IMR-90 (cell line): Measurements from ENCODE around the gene RAPGEF1. TPM values are rescaled to one million over a fixed set of nuclear protein-coding genes. Genes with fewer than 3 reads are reported as not detected.

ENCODE experiments used
- ATAC-seq: fragments of 200-7000 bp; cut with Tn5 transposase; 2 replicates; pipeline ENCODE4 v1.9.1; 2020; ENCODE audit warnings: low read depth, mild to moderate bottlenecking, moderate library complexity
- BruUV-seq: library from RNA; stranded (reverse); fragments of 400-500 nt; replicated peaks from 2 replicates; lab custom pipeline; 2021; lab: Mats Ljungman, UMichigan
- CTCF ChIA-PET: fragments of 300-600 bp; formaldehyde crosslinking; extraction: SDS; loops from one replicate; lab custom pipeline; 2021; ENCODE audit warnings: antibody characterized with exemption; lab: Yijun Ruan, JAX
- POLR2A ChIA-PET: fragments of 300-600 bp; sonication (Branson Sonifier 250); formaldehyde crosslinking; loops from one replicate; lab custom pipeline; 2022; ENCODE audit warnings: antibody characterized with exemption; ENCODE audit not compliant: unreplicated experiment; lab: Charles Lee
- DNase-seq: peaks from one replicate; pipeline ENCODE4 v3.0.0; 2013
- H2AFZ ChIP-seq: replicated peaks from 2 replicates; pipeline ENCODE3; 2013; ENCODE audit warnings: low read length, mild to moderate bottlenecking; ENCODE audit not compliant: poor library complexity
- H2AK5ac ChIP-seq: 2 replicates; pipeline ENCODE4 v1.6.1; 2013; ENCODE audit warnings: low read depth, low read length, inconsistent platforms
- H2AK9ac ChIP-seq: replicated peaks from 2 replicates; pipeline ENCODE3; 2013; ENCODE audit warnings: mild to moderate bottlenecking, low read depth, low read length, moderate library complexity; ENCODE audit not compliant: poor library complexity
- H2BK120ac ChIP-seq: 2 replicates; pipeline ENCODE4 v1.6.1; 2013; ENCODE audit warnings: low read depth, low read length, inconsistent platforms
- H2BK15ac ChIP-seq: 3 replicates; pipeline ENCODE4 v1.6.1; 2013; ENCODE audit warnings: low read depth, low read length, inconsistent platforms
- H2BK20ac ChIP-seq: 2 replicates; pipeline ENCODE4 v1.6.1; 2013; ENCODE audit warnings: low read depth, mild to moderate bottlenecking, inconsistent platforms, low read length, moderate library complexity
- H2BK5ac ChIP-seq: 2 replicates; pipeline ENCODE4 v1.6.1; 2013; ENCODE audit warnings: mild to moderate bottlenecking, low read depth, low read length, inconsistent platforms; ENCODE audit not compliant: poor library complexity, severe bottlenecking
- H3K14ac ChIP-seq: replicated peaks from 2 replicates; pipeline ENCODE4 v1.6.1; 2013; ENCODE audit warnings: low read depth, low read length, inconsistent platforms
- H3K18ac ChIP-seq: 2 replicates; pipeline ENCODE4 v1.6.1; 2013; ENCODE audit warnings: low read depth, low read length, control low read depth
- H3K23ac ChIP-seq: 2 replicates; pipeline ENCODE4 v1.6.1; 2013; ENCODE audit warnings: low read depth, low read length, inconsistent platforms
- H3K27ac ChIP-seq: 2 replicates; pipeline ENCODE4 v1.5.1; 2013; ENCODE audit warnings: mild to moderate bottlenecking, control low read depth, low read length; ENCODE audit not compliant: insufficient read depth
- H3K27me3 ChIP-seq: 2 replicates; pipeline ENCODE4 v1.6.1; 2013; ENCODE audit warnings: low read length; ENCODE audit not compliant: control insufficient read depth, insufficient read depth
- H3K36me3 ChIP-seq: 2 replicates; pipeline ENCODE4 v1.6.1; 2013; ENCODE audit warnings: low read length, mixed read lengths; ENCODE audit not compliant: control insufficient read depth, insufficient read depth
- H3K4ac ChIP-seq: 2 replicates; pipeline ENCODE4 v1.6.1; 2013; ENCODE audit warnings: low read depth, low read length, inconsistent platforms
- H3K4me1 ChIP-seq: 2 replicates; pipeline ENCODE4 v1.6.1; 2013; ENCODE audit warnings: low read length, mixed read lengths; ENCODE audit not compliant: control insufficient read depth, insufficient read depth
- H3K4me2 ChIP-seq: 2 replicates; pipeline ENCODE4 v1.6.1; 2013; ENCODE audit warnings: low read depth, mild to moderate bottlenecking, control low read depth, low read length, moderate library complexity
- H3K4me3 ChIP-seq: 2 replicates; pipeline ENCODE4 v1.5.1; 2013; ENCODE audit warnings: low read depth, mild to moderate bottlenecking, control low read depth, low read length, moderate library complexity; ENCODE audit not compliant: insufficient read depth
- H3K56ac ChIP-seq: 2 replicates; pipeline ENCODE4 v1.6.1; 2013; ENCODE audit warnings: low read length, inconsistent platforms; ENCODE audit not compliant: insufficient read depth; ENCODE audit errors: extremely low read depth
- H3K79me1 ChIP-seq, 2 experiments: 2 replicates each; pipeline ENCODE4 v1.6.1; 2013; ENCODE audit warnings: low read length in 2 of 2, inconsistent platforms in 1 of 2, low read depth in 1 of 2
- H3K9ac ChIP-seq: 2 replicates; pipeline ENCODE4 v1.6.1; 2013; ENCODE audit warnings: low read depth, low read length, control low read depth
- H3K9me1 ChIP-seq: 2 replicates; pipeline ENCODE4 v1.6.1; 2013; ENCODE audit warnings: low read length, inconsistent platforms; ENCODE audit not compliant: insufficient read depth
- H3K9me3 ChIP-seq: 2 replicates; pipeline ENCODE4 v1.6.1; 2013; ENCODE audit warnings: low read length; ENCODE audit not compliant: control insufficient read depth, insufficient read depth
- H4K20me1 ChIP-seq: 2 replicates; pipeline ENCODE4 v1.6.1; 2013; ENCODE audit warnings: low read length, inconsistent platforms; ENCODE audit not compliant: insufficient read depth
- H4K5ac ChIP-seq: 2 replicates; pipeline ENCODE4 v1.6.1; 2013; ENCODE audit warnings: mild to moderate bottlenecking, low read depth, low read length, control low read depth
- H4K8ac ChIP-seq, 2 experiments: 2 replicates each; pipeline ENCODE4 v1.6.1; 2013; ENCODE audit warnings: low read depth in 2 of 2, low read length in 2 of 2, control low read depth in 1 of 2, inconsistent platforms in 1 of 2
- H4K91ac ChIP-seq: 2 replicates; pipeline ENCODE4 v1.6.1; 2013; ENCODE audit warnings: low read depth, low read length, inconsistent platforms; ENCODE audit not compliant: insufficient read depth
- FOS ChIP-seq: fragments of 150-350 bp; IDR thresholded peaks from 2 replicates; pipeline ENCODE4 v1.6.1; 2016; ENCODE audit warnings: low read depth, low read length
- MXI1 ChIP-seq: IDR thresholded peaks from 2 replicates; pipeline ENCODE4 v1.6.1; 2012; ENCODE audit warnings: low read depth, mild to moderate bottlenecking, low read length, moderate library complexity, borderline replicate concordance
- WGBS, 2 experiments: methylation state at CpG; one replicate each; pipeline versions ENCODE4 v1.1.5 to v1.1.7; 2013; ENCODE audit warnings: missing lambda C conversion rate in 2 of 2; ENCODE audit not compliant: insufficient read length in 1 of 2; ENCODE audit errors: extremely low coverage in 2 of 2; 5-methylcytosine and 5-hydroxymethylcytosine counted together
- dilution Hi-C: fragments of 300-500 bp; cut with HindIII; formaldehyde crosslinking; loops from one replicate; pipeline ENCODE4 v1.14.3; 2018; ENCODE audit warnings: low sequenced_read_pairs; ENCODE audit not compliant: unreplicated experiment
- in situ Hi-C: fragments of 300-500 bp; cut with MboI; formaldehyde crosslinking; loops from 3 replicates; pipeline ENCODE4 v1.14.3; 2019; ENCODE audit warnings: low sequenced_read_pairs, inconsistent platforms, mixed read lengths
- intact Hi-C: fragments of 100-400 bp; cut with micrococcal nuclease; formaldehyde crosslinking; loops from 2 replicates; pipeline ENCODE4 v1.10.0; 2022
- polyA plus RNA-seq, 3 experiments: library from polyadenylated mRNA; depleted of rRNA; stranded (reverse); fragments of >200 nt; gene quantifications; 2 replicates each; pipeline ENCODE4 v1.2.3, GENCODE V29; 2012; ENCODE audit warnings: low replicate concordance in 1 of 3
- total RNA-seq: library from RNA; depleted of rRNA; stranded (reverse); fragments of >200 nt; gene quantifications from 2 replicates; pipeline ENCODE4 v1.2.3, GENCODE V29; 2012

RAPGEF1 gene
- total and polyA plus RNA-seq, 2 of the 4 experiments (the other 2 are of a cell fraction) = 13.1 to 22.3 TPM

- BruUV-seq = no TSS peak
- Histone ChIP-seq H3K9me3 (no peaks in the 10 kb centered on the region), H4K20me1 (peaks cover 49% of the 10 kb centered on the region), H3K14ac (peak overlapping the region; percentile 52), H2AK9ac (peak overlapping the region; percentile 73), H3K36me3 (no peaks in the 10 kb centered on the region), H3K56ac (no peak overlapping the region), H2AK5ac (peak overlapping the region; percentile 96), H2BK15ac (peak overlapping the region; percentile 56; the same call in 2 of the 3 replicates), H3K18ac (peak overlapping the region; percentile 13; the same call in 1 of the 2 replicates), H2BK5ac (peak overlapping the region; percentile 30), H4K5ac (no peak overlapping the region), H3K27me3 (no peaks in the 10 kb centered on the region), H3K9ac (no peak overlapping the region), H2BK120ac (peak overlapping the region; percentile 2), H3K4me2 (no peak overlapping the region), H3K4ac (peak overlapping the region; percentile 66), H3K4me3 (no peak overlapping the region), H2AFZ (no peak overlapping the region), H3K9me1 (peaks cover 21% of the 10 kb centered on the region), H3K79me1 (peaks cover 40 to 88% of the 10 kb centered on the region in 2 experiments), H3K23ac (peak overlapping the region; percentile 33; the same call in 1 of the 2 replicates), H3K27ac (peak overlapping the region; percentile 72; the same call in 1 of the 2 replicates), H4K91ac (peak overlapping the region; percentile 49), H2BK20ac (peak overlapping the region; percentile 14; the same call in 1 of the 2 replicates), H4K8ac (peak overlapping the region in 1 of 2 experiments; percentile 38; a peak in 1 of 4 replicates), H3K4me1 (peaks cover 10% of the 10 kb centered on the region)
- intact Hi-C loops = loop anchor here (2.0 kb wide), 1 partner anchor 14 kb away; no protein-coding TSS in a partner anchor
- TF ChIP-seq MXI1 = no peak
- no peak for TF ChIP-seq FOS
- POLR2A ChIA-PET = interaction anchor here (1.3 kb wide), 1 partner anchor 56 kb away, joined by 3 read pairs; no protein-coding TSS in a partner anchor
- no peak for DNase-seq
- 90% methylated on average over 5 of the region's 9 CpGs; no CpG with 5 or more reads in 1 of the 2 experiments for WGBS, 2 experiments
- ATAC-seq = no peak
- dilution Hi-C loops = no loop called here
- CTCF ChIA-PET = interaction anchor here (1.2 kb wide), 1 partner anchor 17 kb away, joined by 5 read pairs; no protein-coding TSS in a partner anchor
- in situ Hi-C loops = no loop called here
These were observed 25.1 kb downstream of the RAPGEF1 start for GRCh38 chr9:131714821-131715220.
